ENCODE data around the gene MAP3K3. TPM values are rescaled to one million over a fixed set of nuclear protein-coding genes. Genes with fewer than 3 reads are reported as not detected.

Gene MAP3K3
- polyA plus RNA-seq, 2 donors: 10.5 to 12.1 TPM

GRCh38 chr17:63665527-63666214 is 43.5 kb downstream of the MAP3K3 start:
- Histone ChIP-seq H3K4me3 (ENCODE audit: low read depth in 1 of 2, low read length in 2 of 2) (no peak overlapping the region), H3K9me3 (ENCODE audit: control insufficient read depth in 2 of 2, insufficient read depth in 1 of 2, low read depth in 1 of 2, low read length in 1 of 2) (no peaks in the 10 kb centered on the region), H3K36me3 (ENCODE audit: control insufficient read depth in 2 of 2, insufficient read depth in 2 of 2, low read length in 1 of 2) (peaks cover 7 to 19% of the 10 kb centered on the region in 2 donors), H3K27me3 (ENCODE audit: control insufficient read depth in 1 of 2, insufficient read depth in 2 of 2, low read length in 2 of 2) (no peaks in the 10 kb centered on the region), H3K27ac (ENCODE audit: low read depth in 2 of 2, low read length in 1 of 2) (peak overlapping the region in 1 of 2 donors; percentile 73), H3K4me1 (ENCODE audit: control insufficient read depth in 2 of 2, insufficient read depth in 2 of 2, low read length in 1 of 2) (no peaks in the 10 kb centered on the region)
- 60 to 61% methylated on average over 5 of the region's 5 CpGs for WGBS, 2 donors

- H3K4me1 ChIP-seq (ENCODE audit: control insufficient read depth in 2 of 2, insufficient read depth in 2 of 2, low read length in 1 of 2): peaks cover 0 to 3% of the 10 kb centered on the region in 2 donors
- H3K36me3 ChIP-seq (ENCODE audit: control insufficient read depth in 2 of 2, insufficient read depth in 2 of 2, low read length in 1 of 2): peaks cover 2 to 9% of the 10 kb centered on the region in 2 donors
- no peaks in the 10 kb centered on the region for H3K27me3 ChIP-seq (ENCODE audit: control insufficient read depth in 1 of 2, insufficient read depth in 2 of 2, low read length in 2 of 2)
- no peaks in the 10 kb centered on the region for H3K9me3 ChIP-seq (ENCODE audit: control insufficient read depth in 2 of 2, insufficient read depth in 1 of 2, low read depth in 1 of 2, low read length in 1 of 2)
- 90 to 98% methylated on average over 2 of the region's 2 CpGs for WGBS, 2 donors
- no peak overlapping the region for H3K27ac ChIP-seq (ENCODE audit: low read depth in 2 of 2, low read length in 1 of 2)
- H3K4me3 ChIP-seq (ENCODE audit: low read depth in 1 of 2, low read length in 2 of 2): no peak overlapping the region
Measured at GRCh38 chr17:63672856-63673255, 50.6 kb downstream of the MAP3K3 start.

GRCh38 chr17:63675231-63675606 is 53.0 kb downstream of the MAP3K3 start:
- Histone ChIP-seq H3K27me3 (ENCODE audit: control insufficient read depth in 1 of 2, insufficient read depth in 2 of 2, low read length in 2 of 2) (no peaks in the 10 kb centered on the region), H3K4me3 (ENCODE audit: low read depth in 1 of 2, low read length in 2 of 2) (no peak overlapping the region), H3K27ac (ENCODE audit: low read depth in 2 of 2, low read length in 1 of 2) (peak overlapping the region; percentile 59 to 66), H3K4me1 (ENCODE audit: control insufficient read depth in 2 of 2, insufficient read depth in 2 of 2, low read length in 1 of 2) (peaks cover 0 to 3% of the 10 kb centered on the region in 2 donors), H3K36me3 (ENCODE audit: control insufficient read depth in 2 of 2, insufficient read depth in 2 of 2, low read length in 1 of 2) (peaks cover 2 to 8% of the 10 kb centered on the region in 2 donors), H3K9me3 (ENCODE audit: control insufficient read depth in 2 of 2, insufficient read depth in 1 of 2, low read depth in 1 of 2, low read length in 1 of 2) (no peaks in the 10 kb centered on the region)
- WGBS, 2 donors: 35 to 39% methylated on average over 4 of the region's 4 CpGs

GRCh38 chr17:63675607-63676546 is 53.7 kb downstream of the MAP3K3 start:
- H3K27ac ChIP-seq (ENCODE audit: low read depth in 2 of 2, low read length in 1 of 2): peak overlapping the region; percentile 59 to 66
- WGBS, 2 donors: 35 to 37% methylated on average over 6 of the region's 6 CpGs
- no peak overlapping the region for H3K4me3 ChIP-seq (ENCODE audit: low read depth in 1 of 2, low read length in 2 of 2)
- H3K9me3 ChIP-seq (ENCODE audit: control insufficient read depth in 2 of 2, insufficient read depth in 1 of 2, low read depth in 1 of 2, low read length in 1 of 2): no peaks in the 10 kb centered on the region
- peaks cover 2 to 6% of the 10 kb centered on the region in 2 donors for H3K36me3 ChIP-seq (ENCODE audit: control insufficient read depth in 2 of 2, insufficient read depth in 2 of 2, low read length in 1 of 2)
- no peaks in the 10 kb centered on the region for H3K27me3 ChIP-seq (ENCODE audit: control insufficient read depth in 1 of 2, insufficient read depth in 2 of 2, low read length in 2 of 2)
- peaks cover 0 to 3% of the 10 kb centered on the region in 2 donors for H3K4me1 ChIP-seq (ENCODE audit: control insufficient read depth in 2 of 2, insufficient read depth in 2 of 2, low read length in 1 of 2)

GRCh38 chr17:63676584-63676983 is 54.4 kb downstream of the MAP3K3 start:
- Histone ChIP-seq H3K36me3 (ENCODE audit: control insufficient read depth in 2 of 2, insufficient read depth in 2 of 2, low read length in 1 of 2) (peaks cover 2 to 6% of the 10 kb centered on the region in 2 donors), H3K4me3 (ENCODE audit: low read depth in 1 of 2, low read length in 2 of 2) (no peak overlapping the region), H3K27me3 (ENCODE audit: control insufficient read depth in 1 of 2, insufficient read depth in 2 of 2, low read length in 2 of 2) (no peaks in the 10 kb centered on the region), H3K9me3 (ENCODE audit: control insufficient read depth in 2 of 2, insufficient read depth in 1 of 2, low read depth in 1 of 2, low read length in 1 of 2) (no peaks in the 10 kb centered on the region), H3K4me1 (ENCODE audit: control insufficient read depth in 2 of 2, insufficient read depth in 2 of 2, low read length in 1 of 2) (peaks cover 0 to 3% of the 10 kb centered on the region in 2 donors), H3K27ac (ENCODE audit: low read depth in 2 of 2, low read length in 1 of 2) (peak overlapping the region in 1 of 2 donors; percentile 35)
- WGBS, 2 donors: 57 to 70% methylated on average over 3 of the region's 3 CpGs

GRCh38 chr17:63679214-63679613 is 57.0 kb downstream of the MAP3K3 start:
- WGBS, 2 donors: 97 to 98% methylated on average over 5 of the region's 5 CpGs
- no peak overlapping the region for H3K4me3 ChIP-seq (ENCODE audit: low read depth in 1 of 2, low read length in 2 of 2)
- no peak overlapping the region for H3K27ac ChIP-seq (ENCODE audit: low read depth in 2 of 2, low read length in 1 of 2)
- H3K9me3 ChIP-seq (ENCODE audit: control insufficient read depth in 2 of 2, insufficient read depth in 1 of 2, low read depth in 1 of 2, low read length in 1 of 2): no peaks in the 10 kb centered on the region
- peaks cover 0 to 3% of the 10 kb centered on the region in 2 donors for H3K4me1 ChIP-seq (ENCODE audit: control insufficient read depth in 2 of 2, insufficient read depth in 2 of 2, low read length in 1 of 2)
- H3K36me3 ChIP-seq (ENCODE audit: control insufficient read depth in 2 of 2, insufficient read depth in 2 of 2, low read length in 1 of 2): peaks cover 5 to 14% of the 10 kb centered on the region in 2 donors
- no peaks in the 10 kb centered on the region for H3K27me3 ChIP-seq (ENCODE audit: control insufficient read depth in 1 of 2, insufficient read depth in 2 of 2, low read length in 2 of 2)

- peaks cover under 1 to 1% of the 10 kb centered on the region in 2 donors for H3K4me1 ChIP-seq (ENCODE audit: control insufficient read depth in 2 of 2, insufficient read depth in 2 of 2, low read length in 1 of 2)
- H3K27me3 ChIP-seq (ENCODE audit: control insufficient read depth in 1 of 2, insufficient read depth in 2 of 2, low read length in 2 of 2): no peaks in the 10 kb centered on the region
- H3K4me3 ChIP-seq (ENCODE audit: low read depth in 1 of 2, low read length in 2 of 2): no peak overlapping the region
- H3K27ac ChIP-seq (ENCODE audit: low read depth in 2 of 2, low read length in 1 of 2): no peak overlapping the region
- peaks cover 5 to 17% of the 10 kb centered on the region in 2 donors for H3K36me3 ChIP-seq (ENCODE audit: control insufficient read depth in 2 of 2, insufficient read depth in 2 of 2, low read length in 1 of 2)
- no peaks in the 10 kb centered on the region for H3K9me3 ChIP-seq (ENCODE audit: control insufficient read depth in 2 of 2, insufficient read depth in 1 of 2, low read depth in 1 of 2, low read length in 1 of 2)
- 94 to 100% methylated on average over 1 of the region's 1 CpG for WGBS, 2 donors
Measured at GRCh38 chr17:63680700-63681099, 58.5 kb downstream of the MAP3K3 start.

GRCh38 chr17:63681530-63681929 is 59.3 kb downstream of the MAP3K3 start:
- H3K9me3 ChIP-seq (ENCODE audit: control insufficient read depth in 2 of 2, insufficient read depth in 1 of 2, low read depth in 1 of 2, low read length in 1 of 2): no peaks in the 10 kb centered on the region
- H3K4me1 ChIP-seq (ENCODE audit: control insufficient read depth in 2 of 2, insufficient read depth in 2 of 2, low read length in 1 of 2): peaks cover 0 to 1% of the 10 kb centered on the region in 2 donors
- WGBS, 2 donors: 72 to 86% methylated on average over 8 of the region's 8 CpGs
- no peaks in the 10 kb centered on the region for H3K27me3 ChIP-seq (ENCODE audit: control insufficient read depth in 1 of 2, insufficient read depth in 2 of 2, low read length in 2 of 2)
- no peak overlapping the region for H3K27ac ChIP-seq (ENCODE audit: low read depth in 2 of 2, low read length in 1 of 2)
- peaks cover 5 to 17% of the 10 kb centered on the region in 2 donors for H3K36me3 ChIP-seq (ENCODE audit: control insufficient read depth in 2 of 2, insufficient read depth in 2 of 2, low read length in 1 of 2)
- H3K4me3 ChIP-seq (ENCODE audit: low read depth in 1 of 2, low read length in 2 of 2): no peak overlapping the region

GRCh38 chr17:63682441-63682840 is 60.2 kb downstream of the MAP3K3 start:
- peaks cover 5 to 17% of the 10 kb centered on the region in 2 donors for H3K36me3 ChIP-seq (ENCODE audit: control insufficient read depth in 2 of 2, insufficient read depth in 2 of 2, low read length in 1 of 2)
- no peak overlapping the region for H3K27ac ChIP-seq (ENCODE audit: low read depth in 2 of 2, low read length in 1 of 2)
- 87 to 99% methylated on average over 1 of the region's 1 CpG for WGBS, 2 donors
- H3K9me3 ChIP-seq (ENCODE audit: control insufficient read depth in 2 of 2, insufficient read depth in 1 of 2, low read depth in 1 of 2, low read length in 1 of 2): no peaks in the 10 kb centered on the region
- no peaks in the 10 kb centered on the region for H3K27me3 ChIP-seq (ENCODE audit: control insufficient read depth in 1 of 2, insufficient read depth in 2 of 2, low read length in 2 of 2)
- peaks cover 0 to 1% of the 10 kb centered on the region in 2 donors for H3K4me1 ChIP-seq (ENCODE audit: control insufficient read depth in 2 of 2, insufficient read depth in 2 of 2, low read length in 1 of 2)
- no peak overlapping the region for H3K4me3 ChIP-seq (ENCODE audit: low read depth in 1 of 2, low read length in 2 of 2)
